Sciatic nerve (tissue), 2 donors: ENCODE measurements around the gene PDCD6IP. TPM values are rescaled to one million over a fixed set of nuclear protein-coding genes. Genes with fewer than 3 reads are reported as not detected.
A peak's percentile ranks its signal among the peaks of the same experiment; 100 is the strongest.

Experiments used
- ATAC-seq: fragments of 200-7000 bp; cut with Tn5 transposase; one replicate; pipeline ENCODE4 v1.9.1; 2020; ENCODE audit warnings: mild to moderate bottlenecking, moderate library complexity
- DNase-seq: peaks from one replicate; pipeline ENCODE4 v3.0.0-alpha.2; 2020; ENCODE audit warnings: low spot score
- intact Hi-C: fragments of 100-400 bp; cut with DNase I; formaldehyde crosslinking; loops from one replicate; pipeline ENCODE4 v1.14.2; 2022
- total RNA-seq: library from RNA; stranded (reverse); fragmentation: NEBNext Ultra II Directional; extraction: Animal tissue kit (Norgen Biotek cat#: 25700); gene quantifications from one replicate; pipeline ENCODE4 v1.2.1, GENCODE V29; 2021
- donor health status: DM: no; HTN: no; CAD: no.
- donor health status: DM: no; HTN: no; CAD: no.

The PDCD6IP gene
- total RNA-seq, 1 donor from 2014 or later = 252 TPM

DNA sequence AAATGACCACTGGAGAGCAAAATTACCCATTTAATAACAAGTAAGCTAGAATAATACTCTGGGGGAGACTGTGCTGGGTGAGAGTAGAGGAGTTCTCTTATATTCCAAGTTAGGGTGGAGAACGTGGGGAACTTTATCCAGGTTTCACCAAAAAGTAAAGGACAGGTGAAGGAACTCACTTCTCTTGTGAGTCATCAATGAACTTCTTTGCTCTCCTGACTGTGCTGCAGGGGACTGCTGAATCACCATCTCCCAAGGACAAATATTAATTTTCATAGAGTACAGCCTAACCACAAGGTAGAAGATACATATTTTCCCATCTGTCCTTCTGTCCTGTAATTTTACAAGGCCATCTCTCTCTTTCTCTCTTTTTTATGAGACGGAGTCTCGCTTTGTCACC lies 8.3 kb upstream of the PDCD6IP start:
- intact Hi-C loops = no loop called here
- ATAC-seq = no peak
- no peak for DNase-seq

GRCh38 chr3:33791477-33792166 lies 6.8 kb upstream of the PDCD6IP start:
- intact Hi-C loops = no loop called here
- DNase-seq = no peak
- ATAC-seq = no peak

DNA sequence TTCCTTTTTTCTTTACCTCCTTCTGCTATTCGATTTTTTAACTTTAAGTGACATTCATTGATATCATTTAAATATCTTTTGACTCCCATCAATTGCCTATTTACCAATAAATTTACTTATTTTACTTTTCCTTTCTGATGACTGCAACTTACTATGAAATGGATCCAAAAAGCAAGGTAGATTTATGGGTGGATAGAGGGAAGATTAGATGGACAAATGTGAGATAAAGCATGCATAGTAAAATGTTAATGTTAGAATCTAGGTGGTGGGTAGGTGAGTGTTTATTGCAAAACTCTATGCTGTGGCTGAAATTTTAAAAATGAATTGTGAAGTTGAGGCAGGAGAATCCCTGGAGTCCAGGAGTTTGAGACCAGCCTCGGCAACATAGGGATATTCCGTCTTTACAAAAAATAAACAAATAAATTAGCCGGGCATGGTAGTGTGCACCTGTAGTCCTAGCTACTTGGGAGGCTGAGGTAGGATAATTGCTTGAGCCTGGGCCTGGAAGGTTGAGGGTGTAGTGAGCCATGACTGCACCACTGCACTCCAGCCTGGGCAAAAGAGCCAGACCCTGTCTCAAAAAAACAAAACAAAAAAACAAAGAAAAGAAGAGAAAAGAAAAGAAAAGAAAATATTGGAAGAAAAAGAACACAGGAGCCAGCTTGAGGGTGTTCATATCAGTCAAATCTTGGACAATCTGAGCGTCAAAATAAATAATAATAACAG lies 6.1 kb upstream of the PDCD6IP start:
- DNase-seq (no peak), ATAC-seq (no peak)
- intact Hi-C loops = no loop called here

- ATAC-seq (no peak), DNase-seq (no peak)
- intact Hi-C loops = no loop called here
Observed at GRCh38 chr3:33795131-33795530, 3.3 kb upstream of the PDCD6IP start.

GRCh38 chr3:33795856-33796536 lies 2.4 kb upstream of the PDCD6IP start:
- DNase-seq = no peak
- intact Hi-C loops = no loop called here
- ATAC-seq = no peak

DNA sequence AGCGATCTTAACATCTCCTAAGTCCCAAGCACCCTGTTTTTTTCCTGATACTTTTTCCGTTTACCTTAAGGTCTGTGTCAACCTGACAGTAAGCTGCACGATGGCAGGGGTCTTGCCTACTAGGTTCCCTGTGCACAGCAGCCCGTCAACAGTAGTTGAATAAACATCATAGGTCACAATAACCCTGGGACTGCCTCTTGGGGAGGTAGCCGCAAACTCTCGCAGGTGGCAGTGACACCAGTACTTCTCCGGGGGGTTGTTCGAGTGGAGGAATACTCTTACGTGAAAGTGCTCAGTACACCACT lies 365 bp upstream of the PDCD6IP start:
- intact Hi-C loops = no loop called here

GRCh38 chr3:33799202-33799551 lies 747 bp downstream of the PDCD6IP start:
- DNase-seq (no peak), ATAC-seq (peak; percentile 3)
- intact Hi-C loops = no loop called here

More for the DNA sequence above, 365 bp upstream of the PDCD6IP start:
- no peak for ATAC-seq
- DNase-seq = no peak

GRCh38 chr3:33803252-33803651 lies 4.8 kb downstream of the PDCD6IP start:
- DNase-seq (no peak), ATAC-seq (no peak)
- intact Hi-C loops = no loop called here

DNA sequence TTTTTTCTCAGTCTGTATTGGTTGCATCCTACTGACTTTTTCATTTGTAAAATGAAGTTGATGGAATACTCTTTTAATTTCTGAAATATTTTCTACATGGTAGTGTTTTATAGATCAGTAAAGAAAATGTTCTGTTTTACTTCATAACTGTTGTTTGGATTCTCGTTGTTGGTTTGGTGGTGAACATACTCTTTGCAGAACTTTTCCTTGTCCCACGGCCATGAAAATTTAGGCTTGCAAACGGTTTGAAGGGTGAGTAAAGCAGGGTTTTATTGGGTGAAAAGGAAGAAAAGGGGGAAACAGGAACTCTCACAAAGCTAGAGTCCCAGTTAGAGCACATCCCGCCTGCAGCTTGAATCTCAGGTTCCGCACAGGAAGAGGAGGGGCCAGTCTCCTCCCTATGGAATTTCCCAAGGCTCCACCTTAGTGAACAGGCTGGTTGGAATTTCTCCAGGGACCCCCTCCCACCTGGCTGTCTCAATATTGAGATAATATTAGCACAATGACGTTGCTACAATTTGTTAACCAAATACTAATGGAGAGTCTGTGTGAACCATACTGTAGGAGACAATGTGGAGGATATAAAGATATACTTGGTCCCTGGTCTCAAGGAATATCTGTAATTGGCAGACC lies 5.6 kb downstream of the PDCD6IP start:
- ATAC-seq = no peak

DNA sequence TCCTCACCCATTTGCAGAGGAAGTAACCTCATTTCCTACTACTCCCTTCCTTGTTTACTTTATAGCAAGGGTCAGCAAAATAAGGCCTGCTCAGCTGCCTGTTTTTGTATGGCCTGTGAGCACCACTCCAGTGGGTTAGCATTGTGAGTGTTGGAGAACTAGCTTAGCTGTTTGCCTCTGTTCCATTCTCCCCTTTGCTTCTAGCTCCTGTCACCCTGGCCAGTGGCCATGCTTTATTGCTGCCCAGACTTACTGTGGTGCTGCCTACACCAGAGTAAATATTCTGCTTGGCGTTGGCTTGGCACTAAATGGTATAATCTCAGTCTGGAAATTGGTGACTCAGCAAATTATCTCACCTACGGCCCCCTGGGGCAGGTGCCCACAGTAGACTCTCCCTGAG lies 8.8 kb downstream of the PDCD6IP start:
- DNase-seq = no peak
- intact Hi-C loops = no loop called here
- ATAC-seq = peak; percentile 28

More for the DNA sequence above, 5.6 kb downstream of the PDCD6IP start:
- DNase-seq = no peak
- intact Hi-C loops = no loop called here

GRCh38 chr3:33808559-33808958 lies 10.1 kb downstream of the PDCD6IP start:
- intact Hi-C loops = no loop called here
- ATAC-seq (no peak), DNase-seq (no peak)

DNA sequence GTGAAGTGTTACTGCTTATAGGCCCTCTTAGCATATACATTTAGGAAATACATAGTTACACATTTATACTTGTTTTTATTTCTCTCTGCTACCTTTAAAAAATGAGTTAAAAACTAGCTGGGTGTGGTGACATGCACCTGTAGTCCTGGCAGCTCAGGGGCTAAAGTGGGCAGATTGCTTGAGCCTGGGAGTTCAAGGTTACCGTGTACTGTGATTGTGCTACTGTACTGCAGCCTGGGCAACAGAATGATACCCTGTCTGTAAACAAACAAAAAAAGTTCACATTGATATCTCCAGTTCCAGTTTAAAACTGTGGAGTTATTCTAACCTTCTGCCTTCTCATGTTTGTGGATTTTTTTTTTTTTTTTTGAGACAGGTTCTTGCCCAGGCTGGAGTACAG lies 12.1 kb downstream of the PDCD6IP start:
- ATAC-seq (no peak), DNase-seq (no peak)
- intact Hi-C loops = no loop called here

- intact Hi-C loops = no loop called here
Observed at GRCh38 chr3:33821989-33822388, 23.6 kb downstream of the PDCD6IP start.

DNA sequence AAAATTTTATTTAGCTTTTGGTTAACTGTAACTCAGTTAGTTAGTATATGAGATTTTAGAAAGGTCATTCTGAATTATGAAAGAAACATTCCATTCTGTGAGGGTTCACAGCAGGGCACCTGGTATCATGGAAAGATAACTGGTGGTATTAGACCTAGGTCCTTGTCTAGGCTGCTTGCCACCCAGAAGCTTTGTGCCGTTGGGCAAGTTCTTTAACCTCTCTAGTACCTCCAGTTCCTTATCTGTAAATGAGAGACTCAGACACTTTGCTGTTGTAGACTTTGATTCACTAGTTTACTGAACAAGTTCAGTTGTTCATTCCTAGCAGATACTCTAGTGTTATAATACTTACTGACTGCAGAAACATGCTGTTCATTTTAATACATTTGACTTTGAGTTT lies 25.4 kb downstream of the PDCD6IP start:
- ATAC-seq (no peak), DNase-seq (no peak)
- intact Hi-C loops = no loop called here

More at GRCh38 chr3:33821989-33822388, 23.6 kb downstream of the PDCD6IP start:
- ATAC-seq (no peak), DNase-seq (no peak)

DNA sequence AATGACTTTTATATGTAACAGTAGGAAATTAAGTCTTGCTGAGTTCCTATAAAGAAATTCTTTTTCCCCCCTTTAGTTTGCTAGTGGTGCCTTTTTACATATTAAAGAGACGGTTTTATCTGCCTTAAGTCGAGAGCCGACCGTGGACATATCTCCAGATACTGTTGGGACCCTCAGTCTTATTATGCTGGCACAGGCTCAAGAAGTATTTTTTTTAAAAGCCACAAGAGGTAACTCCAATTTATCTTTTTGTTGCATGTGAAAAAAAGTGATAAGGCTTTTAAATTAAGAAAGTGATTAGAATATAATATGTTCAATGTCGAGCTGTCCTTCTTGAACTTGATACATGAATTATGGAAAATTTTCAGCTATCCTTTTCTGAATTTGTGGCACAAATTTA lies 26.7 kb downstream of the PDCD6IP start:
- intact Hi-C loops = no loop called here
- ATAC-seq = no peak

DNA sequence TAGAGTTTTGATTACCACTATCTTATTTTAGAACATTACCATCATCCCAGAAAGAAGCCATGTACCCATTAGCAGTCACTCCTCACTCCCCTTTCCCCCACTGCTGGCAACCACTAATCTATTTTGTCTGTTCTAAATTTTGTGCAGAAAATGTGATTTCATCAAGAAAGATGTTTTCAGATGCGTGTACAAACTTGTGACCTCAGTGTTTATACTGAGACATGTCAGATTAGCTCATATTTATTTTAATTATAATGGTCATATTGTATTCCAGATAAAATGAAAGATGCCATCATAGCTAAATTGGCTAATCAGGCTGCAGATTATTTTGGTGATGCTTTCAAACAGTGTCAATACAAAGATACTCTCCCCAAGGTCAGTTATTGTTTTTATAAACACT lies 27.8 kb downstream of the PDCD6IP start:
- ATAC-seq = no peak
- DNase-seq = no peak
- intact Hi-C loops = no loop called here

More for the DNA sequence above, 26.7 kb downstream of the PDCD6IP start:
- no peak for DNase-seq

DNA sequence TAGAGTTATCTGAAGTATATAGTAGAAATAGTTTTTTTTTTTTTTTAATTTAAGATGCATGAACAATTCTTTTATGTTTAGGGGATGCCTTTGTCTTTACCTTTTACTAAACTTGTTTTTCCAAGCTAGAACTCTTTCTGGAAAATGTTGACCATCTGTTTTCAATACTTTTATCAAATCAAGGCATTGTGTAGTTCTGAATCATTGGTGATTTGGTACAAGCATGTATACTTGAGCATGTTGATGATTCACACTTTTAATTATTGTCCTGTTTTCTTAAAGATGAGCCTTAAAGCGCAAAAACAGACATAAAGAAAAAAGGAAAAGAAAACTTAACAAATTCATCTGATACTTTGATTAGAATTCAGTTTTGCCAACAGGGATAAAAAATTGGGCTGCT lies 28.3 kb downstream of the PDCD6IP start:
- intact Hi-C loops = no loop called here
- no peak for DNase-seq
- ATAC-seq = no peak

DNA sequence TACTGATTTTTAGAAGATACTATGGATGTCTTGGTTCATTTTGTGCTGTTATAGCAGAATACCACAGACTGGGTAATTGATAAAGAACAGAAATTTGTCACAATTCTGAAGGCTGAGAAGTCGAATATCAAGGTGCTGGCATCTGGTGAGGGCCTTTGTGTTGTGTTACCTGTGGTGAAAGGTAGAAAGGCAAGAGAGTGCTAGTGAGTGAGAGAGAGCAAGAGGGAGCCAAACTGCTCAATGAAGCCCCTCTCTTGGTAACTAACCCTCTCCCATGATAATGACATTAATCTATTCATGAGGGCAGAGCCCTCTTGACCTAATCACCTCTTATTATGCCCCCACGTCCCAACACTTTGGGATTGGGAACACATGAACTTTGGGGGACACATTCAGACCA lies 31.3 kb downstream of the PDCD6IP start:
- DNase-seq (no peak), ATAC-seq (no peak)
- intact Hi-C loops = loop anchor here (5.0 kb wide), 1 partner anchor 73 kb away; no protein-coding TSS in a partner anchor

- ATAC-seq (no peak), DNase-seq (no peak)
- intact Hi-C loops = loop anchor here (5.0 kb wide), 1 partner anchor 71 kb away; no protein-coding TSS in a partner anchor
Observed at GRCh38 chr3:33831053-33831452, 32.6 kb downstream of the PDCD6IP start.
